Activated CD8-positive, alpha-beta T cell treated with anti-CD3 and anti-CD28 coated beads for 36 hours (primary cell): ENCODE results near the gene GZF1. TPM values are rescaled to one million over a fixed set of nuclear protein-coding genes. Genes with fewer than 3 reads are reported as not detected.
A peak's percentile ranks its signal among the peaks of the same experiment; 100 is the strongest.

Experiments used
- ATAC-seq: fragments of 200-7000 bp; cut with Tn5 transposase; one replicate; pipeline ENCODE4 v1.10.0; 2021; ENCODE audit warnings: mild to moderate bottlenecking, moderate library complexity
- CTCF ChIA-PET: fragments of 350-600 bp; sonication (Branson Sonifier 250); formaldehyde crosslinking; loops from one replicate; lab custom pipeline; 2021; ENCODE audit warnings: antibody characterized with exemption; lab: Charles Lee
- POLR2A ChIA-PET: fragments of 350-600 bp; sonication (Branson Sonifier 250); formaldehyde crosslinking; loops from one replicate; lab custom pipeline; 2021; ENCODE audit warnings: antibody characterized with exemption; lab: Charles Lee
- DNase-seq: peaks from one replicate; pipeline ENCODE4 v3.0.0-alpha.2; 2020
- H3K27ac Mint-ChIP-seq: one replicate; pipeline ENCODE4 v1.8.0; 2021; ENCODE audit warnings: mild to moderate bottlenecking, mixed read lengths
- H3K27me3 Mint-ChIP-seq: one replicate; pipeline ENCODE4 v1.8.0; 2021; ENCODE audit warnings: mixed read lengths
- H3K36me3 Mint-ChIP-seq: one replicate; pipeline ENCODE4 v1.8.0; 2021; ENCODE audit warnings: low read depth, mixed read lengths
- H3K4me1 Mint-ChIP-seq: one replicate; pipeline ENCODE4 v1.8.0; 2021; ENCODE audit warnings: low read depth, mixed read lengths
- H3K4me3 Mint-ChIP-seq: one replicate; pipeline ENCODE4 v1.8.0; 2021; ENCODE audit warnings: mild to moderate bottlenecking, moderate library complexity, mixed read lengths
- H3K9me3 Mint-ChIP-seq: one replicate; pipeline ENCODE4 v1.8.0; 2021; ENCODE audit warnings: mixed read lengths
- CTCF ChIP-seq: fragments of 200-600 bp; IDR thresholded peaks from one replicate; pipeline ENCODE4 v1.8.0; 2022; ENCODE audit warnings: antibody characterized with exemption, mild to moderate bottlenecking
- intact Hi-C: fragments of 100-400 bp; cut with micrococcal nuclease; formaldehyde crosslinking; loops from one replicate; pipeline ENCODE4 v1.10.0; 2022
- total RNA-seq, 2 experiments: library from RNA; stranded (reverse); gene quantifications; one replicate each; pipeline ENCODE4 v1.2.3, GENCODE V29; 2021

GZF1 gene
- total RNA-seq, 2 experiments from 2014 or later, result 11.8 to 13.7 TPM

GRCh38 chr20:23349338-23350195 is 12.4 kb upstream of the GZF1 start:
- POLR2A ChIA-PET, result interaction anchor here (0.8 to 5.0 kb wide), 17 partner anchors 8 to 207 kb away, joined by 3 to 43 read pairs (median 3); partner anchors contain the start of genes GZF1 and NAPB
- peak; percentile 72 for TF ChIP-seq CTCF
- Mint-ChIP-seq H3K27me3 (no peaks in the 10 kb centered on the region), H3K9me3 (no peaks in the 10 kb centered on the region), H3K36me3 (peaks cover 17% of the 10 kb centered on the region), H3K4me1 (peaks cover 34% of the 10 kb centered on the region), H3K27ac (peak overlapping the region; percentile 99), H3K4me3 (peak overlapping the region; percentile 94)
- ATAC-seq (peak; percentile 37), DNase-seq (peak; percentile 22)
- intact Hi-C loops, result no loop called here
- CTCF ChIA-PET, result interaction anchor here (0.8 to 4.7 kb wide), 14 partner anchors 9 to 299 kb away, joined by 3 to 41 read pairs (median 6); partner anchors contain the start of gene NAPB

GRCh38 chr20:23350196-23350903 is 11.6 kb upstream of the GZF1 start, which contains the start of gene NXT1:
NXT1 (plus strand) TSS chr20:23350791; CDS start chr20:23354042, 3,251 bp downstream.
- peak within 1 kb of the TSS; percentile 94 for H3K4me3 Mint-ChIP-seq
- H3K9me3 Mint-ChIP-seq, result no peaks in the 10 kb centered on the region
- peak; percentile 95 for DNase-seq
- ATAC-seq, result peak; percentile 86
- H3K4me1 Mint-ChIP-seq, result peaks cover 37% of the 10 kb centered on the region
- ChIA-PET POLR2A (interaction anchor here (0.8 to 5.0 kb wide), 15 partner anchors 9 to 207 kb away, joined by 3 to 43 read pairs (median 4); partner anchors contain the start of genes GZF1 and NAPB), CTCF (interaction anchor here (0.8 to 4.7 kb wide), 13 partner anchors 9 to 300 kb away, joined by 3 to 41 read pairs (median 6); partner anchors contain the start of gene NAPB)
- peak within 1 kb of the TSS; percentile 99 for H3K27ac Mint-ChIP-seq
- no peaks in the 10 kb centered on the region for H3K27me3 Mint-ChIP-seq
- intact Hi-C loops, result no loop called here
- no peak for TF ChIP-seq CTCF
- peaks cover 17% of the 10 kb centered on the region for H3K36me3 Mint-ChIP-seq

GRCh38 chr20:23350904-23351838 is 10.8 kb upstream of the GZF1 start:
- ATAC-seq (peak; percentile 21), DNase-seq (peak; percentile 84)
- Mint-ChIP-seq H3K27ac (peak overlapping the region; percentile 99), H3K27me3 (no peaks in the 10 kb centered on the region), H3K4me3 (peak overlapping the region; percentile 94), H3K4me1 (peaks cover 39% of the 10 kb centered on the region), H3K36me3 (peaks cover 21% of the 10 kb centered on the region), H3K9me3 (no peaks in the 10 kb centered on the region)
- intact Hi-C loops, result no loop called here
- TF ChIP-seq CTCF, result no peak
- ChIA-PET POLR2A (interaction anchor here (0.8 to 5.0 kb wide), 8 partner anchors 9 to 106 kb away, joined by 3 to 43 read pairs (median 8); partner anchors contain the start of genes GZF1 and NAPB), CTCF (interaction anchor here (1.8 to 4.7 kb wide), 3 partner anchors 8 to 69 kb away, joined by 7 to 41 read pairs (median 7); partner anchors contain the start of gene NAPB)

GRCh38 chr20:23356203-23356602 is 5.8 kb upstream of the GZF1 start:
- ATAC-seq (no peak), DNase-seq (no peak)
- Mint-ChIP-seq H3K4me3 (no peak overlapping the region), H3K36me3 (peaks cover 20% of the 10 kb centered on the region), H3K4me1 (peaks cover 41% of the 10 kb centered on the region), H3K27me3 (no peaks in the 10 kb centered on the region), H3K9me3 (no peaks in the 10 kb centered on the region), H3K27ac (no peak overlapping the region)
- CTCF ChIA-PET, result interaction anchor here (1.0 kb wide), 1 partner anchor 65 kb away, joined by 3 read pairs; the partner anchor contains the start of gene NAPB
- intact Hi-C loops, result no loop called here
- TF ChIP-seq CTCF, result no peak
- POLR2A ChIA-PET, result interaction anchor here (0.9 kb wide), 1 partner anchor 11 kb away, joined by 3 read pairs; no protein-coding TSS in a partner anchor
